IMR-90 (cell line): ENCODE results near the gene CLTA. TPM values are rescaled to one million over a fixed set of nuclear protein-coding genes. Genes with fewer than 3 reads are reported as not detected.

Source experiments
- ATAC-seq: fragments of 200-7000 bp; cut with Tn5 transposase; 2 replicates; pipeline ENCODE4 v1.9.1; 2020; ENCODE audit warnings: low read depth, mild to moderate bottlenecking, moderate library complexity
- BruUV-seq: library from RNA; stranded (reverse); fragments of 400-500 nt; replicated peaks from 2 replicates; lab custom pipeline; 2021; lab: Mats Ljungman, UMichigan
- CTCF ChIA-PET: fragments of 300-600 bp; formaldehyde crosslinking; extraction: SDS; loops from one replicate; lab custom pipeline; 2021; ENCODE audit warnings: antibody characterized with exemption; lab: Yijun Ruan, JAX
- POLR2A ChIA-PET: fragments of 300-600 bp; sonication (Branson Sonifier 250); formaldehyde crosslinking; loops from one replicate; lab custom pipeline; 2022; ENCODE audit warnings: antibody characterized with exemption; ENCODE audit not compliant: unreplicated experiment; lab: Charles Lee
- DNase-seq: peaks from one replicate; pipeline ENCODE4 v3.0.0; 2013
- H2AFZ ChIP-seq: replicated peaks from 2 replicates; pipeline ENCODE3; 2013; ENCODE audit warnings: low read length, mild to moderate bottlenecking; ENCODE audit not compliant: poor library complexity
- H2AK5ac ChIP-seq: 2 replicates; pipeline ENCODE4 v1.6.1; 2013; ENCODE audit warnings: low read depth, low read length, inconsistent platforms
- H2AK9ac ChIP-seq: replicated peaks from 2 replicates; pipeline ENCODE3; 2013; ENCODE audit warnings: mild to moderate bottlenecking, low read depth, low read length, moderate library complexity; ENCODE audit not compliant: poor library complexity
- H2BK120ac ChIP-seq: 2 replicates; pipeline ENCODE4 v1.6.1; 2013; ENCODE audit warnings: low read depth, low read length, inconsistent platforms
- H2BK15ac ChIP-seq: 3 replicates; pipeline ENCODE4 v1.6.1; 2013; ENCODE audit warnings: low read depth, low read length, inconsistent platforms
- H2BK20ac ChIP-seq: 2 replicates; pipeline ENCODE4 v1.6.1; 2013; ENCODE audit warnings: low read depth, mild to moderate bottlenecking, inconsistent platforms, low read length, moderate library complexity
- H2BK5ac ChIP-seq: 2 replicates; pipeline ENCODE4 v1.6.1; 2013; ENCODE audit warnings: mild to moderate bottlenecking, low read depth, low read length, inconsistent platforms; ENCODE audit not compliant: poor library complexity, severe bottlenecking
- H3K14ac ChIP-seq: replicated peaks from 2 replicates; pipeline ENCODE4 v1.6.1; 2013; ENCODE audit warnings: low read depth, low read length, inconsistent platforms
- H3K18ac ChIP-seq: 2 replicates; pipeline ENCODE4 v1.6.1; 2013; ENCODE audit warnings: low read depth, low read length, control low read depth
- H3K23ac ChIP-seq: 2 replicates; pipeline ENCODE4 v1.6.1; 2013; ENCODE audit warnings: low read depth, low read length, inconsistent platforms
- H3K27ac ChIP-seq: 2 replicates; pipeline ENCODE4 v1.5.1; 2013; ENCODE audit warnings: mild to moderate bottlenecking, control low read depth, low read length; ENCODE audit not compliant: insufficient read depth
- H3K27me3 ChIP-seq: 2 replicates; pipeline ENCODE4 v1.6.1; 2013; ENCODE audit warnings: low read length; ENCODE audit not compliant: control insufficient read depth, insufficient read depth
- H3K36me3 ChIP-seq: 2 replicates; pipeline ENCODE4 v1.6.1; 2013; ENCODE audit warnings: low read length, mixed read lengths; ENCODE audit not compliant: control insufficient read depth, insufficient read depth
- H3K4ac ChIP-seq: 2 replicates; pipeline ENCODE4 v1.6.1; 2013; ENCODE audit warnings: low read depth, low read length, inconsistent platforms
- H3K4me1 ChIP-seq: 2 replicates; pipeline ENCODE4 v1.6.1; 2013; ENCODE audit warnings: low read length, mixed read lengths; ENCODE audit not compliant: control insufficient read depth, insufficient read depth
- H3K4me2 ChIP-seq: 2 replicates; pipeline ENCODE4 v1.6.1; 2013; ENCODE audit warnings: low read depth, mild to moderate bottlenecking, control low read depth, low read length, moderate library complexity
- H3K4me3 ChIP-seq: 2 replicates; pipeline ENCODE4 v1.5.1; 2013; ENCODE audit warnings: low read depth, mild to moderate bottlenecking, control low read depth, low read length, moderate library complexity; ENCODE audit not compliant: insufficient read depth
- H3K56ac ChIP-seq: 2 replicates; pipeline ENCODE4 v1.6.1; 2013; ENCODE audit warnings: low read length, inconsistent platforms; ENCODE audit not compliant: insufficient read depth; ENCODE audit errors: extremely low read depth
- H3K79me1 ChIP-seq, 2 experiments: 2 replicates each; pipeline ENCODE4 v1.6.1; 2013; ENCODE audit warnings: low read length in 2 of 2, inconsistent platforms in 1 of 2, low read depth in 1 of 2
- H3K9ac ChIP-seq: 2 replicates; pipeline ENCODE4 v1.6.1; 2013; ENCODE audit warnings: low read depth, low read length, control low read depth
- H3K9me1 ChIP-seq: 2 replicates; pipeline ENCODE4 v1.6.1; 2013; ENCODE audit warnings: low read length, inconsistent platforms; ENCODE audit not compliant: insufficient read depth
- H3K9me3 ChIP-seq: 2 replicates; pipeline ENCODE4 v1.6.1; 2013; ENCODE audit warnings: low read length; ENCODE audit not compliant: control insufficient read depth, insufficient read depth
- H4K20me1 ChIP-seq: 2 replicates; pipeline ENCODE4 v1.6.1; 2013; ENCODE audit warnings: low read length, inconsistent platforms; ENCODE audit not compliant: insufficient read depth
- H4K5ac ChIP-seq: 2 replicates; pipeline ENCODE4 v1.6.1; 2013; ENCODE audit warnings: mild to moderate bottlenecking, low read depth, low read length, control low read depth
- H4K8ac ChIP-seq, 2 experiments: 2 replicates each; pipeline ENCODE4 v1.6.1; 2013; ENCODE audit warnings: low read depth in 2 of 2, low read length in 2 of 2, control low read depth in 1 of 2, inconsistent platforms in 1 of 2
- H4K91ac ChIP-seq: 2 replicates; pipeline ENCODE4 v1.6.1; 2013; ENCODE audit warnings: low read depth, low read length, inconsistent platforms; ENCODE audit not compliant: insufficient read depth
- BHLHE40 ChIP-seq: fragments of 150-350 bp; IDR thresholded peaks from 2 replicates; pipeline ENCODE4 v1.6.1; 2016; ENCODE audit warnings: mild to moderate bottlenecking, low read depth, low read length
- CEBPB ChIP-seq: IDR thresholded peaks from 2 replicates; pipeline ENCODE4 v1.6.1; 2012; ENCODE audit warnings: low read depth, low read length, improper control_type of control experiment
- CHD1 ChIP-seq: IDR thresholded peaks from 2 replicates; pipeline ENCODE4 v1.6.1; 2012; ENCODE audit warnings: low read depth, low read length, improper control_type of control experiment
- CTCF ChIP-seq: conservative IDR thresholded peaks from 2 replicates; pipeline ENCODE4 v1.5.1; 2012; ENCODE audit warnings: mild to moderate bottlenecking, low read depth, low read length, improper control_type of control experiment
- FOS ChIP-seq: fragments of 150-350 bp; IDR thresholded peaks from 2 replicates; pipeline ENCODE4 v1.6.1; 2016; ENCODE audit warnings: low read depth, low read length
- MAFK ChIP-seq: IDR thresholded peaks from 2 replicates; pipeline ENCODE4 v1.6.1; 2012; ENCODE audit warnings: low read depth, low read length, improper control_type of control experiment
- MAZ ChIP-seq: IDR thresholded peaks from 2 replicates; pipeline ENCODE4 v1.6.1; 2012; ENCODE audit warnings: low read depth, mild to moderate bottlenecking, low read length, improper control_type of control experiment, moderate library complexity, borderline replicate concordance
- MXI1 ChIP-seq: IDR thresholded peaks from 2 replicates; pipeline ENCODE4 v1.6.1; 2012; ENCODE audit warnings: low read depth, mild to moderate bottlenecking, low read length, moderate library complexity, borderline replicate concordance
- NFE2L2 ChIP-seq: fragments of 150-350 bp; IDR thresholded peaks from 2 replicates; pipeline ENCODE4 v1.6.1; 2016; ENCODE audit warnings: low read depth, mild to moderate bottlenecking, low read length
- RAD21 ChIP-seq: IDR thresholded peaks from 2 replicates; pipeline ENCODE4 v1.6.1; 2012; ENCODE audit warnings: low read length, improper control_type of control experiment
- RFX5 ChIP-seq: IDR thresholded peaks from 2 replicates; pipeline ENCODE4 v1.8.0; 2012; ENCODE audit warnings: low read depth, mild to moderate bottlenecking, low read length, moderate library complexity
- SMC3 ChIP-seq: fragments of 150-350 bp; IDR thresholded peaks from 2 replicates; pipeline ENCODE4 v1.6.1; 2016; ENCODE audit warnings: low read depth, mild to moderate bottlenecking, antibody characterized with exemption, low read length, moderate library complexity
- USF2 ChIP-seq: fragments of 150-350 bp; IDR thresholded peaks from 2 replicates; pipeline ENCODE4 v1.6.1; 2017; ENCODE audit warnings: mild to moderate bottlenecking, antibody characterized with exemption, low read length, low read depth
- WGBS, 2 experiments: methylation state at CpG; one replicate each; pipeline versions ENCODE4 v1.1.5 to v1.1.7; 2013; ENCODE audit warnings: missing lambda C conversion rate in 2 of 2; ENCODE audit not compliant: insufficient read length in 1 of 2; ENCODE audit errors: extremely low coverage in 2 of 2; 5-methylcytosine and 5-hydroxymethylcytosine counted together
- dilution Hi-C: fragments of 300-500 bp; cut with HindIII; formaldehyde crosslinking; loops from one replicate; pipeline ENCODE4 v1.14.3; 2018; ENCODE audit warnings: low sequenced_read_pairs; ENCODE audit not compliant: unreplicated experiment
- in situ Hi-C: fragments of 300-500 bp; cut with MboI; formaldehyde crosslinking; loops from 3 replicates; pipeline ENCODE4 v1.14.3; 2019; ENCODE audit warnings: low sequenced_read_pairs, inconsistent platforms, mixed read lengths
- intact Hi-C: fragments of 100-400 bp; cut with micrococcal nuclease; formaldehyde crosslinking; loops from 2 replicates; pipeline ENCODE4 v1.10.0; 2022
- polyA plus RNA-seq, 3 experiments: library from polyadenylated mRNA; depleted of rRNA; stranded (reverse); fragments of >200 nt; gene quantifications; 2 replicates each; pipeline ENCODE4 v1.2.3, GENCODE V29; 2012; ENCODE audit warnings: low replicate concordance in 1 of 3
- total RNA-seq: library from RNA; depleted of rRNA; stranded (reverse); fragments of >200 nt; gene quantifications from 2 replicates; pipeline ENCODE4 v1.2.3, GENCODE V29; 2012

The CLTA gene
- total and polyA plus RNA-seq, 2 of the 4 experiments (the other 2 are of a cell fraction), result 133 to 246 TPM

- Histone ChIP-seq H2AFZ (no peak overlapping the region), H3K27me3 (no peaks in the 10 kb centered on the region), H3K4ac (no peak overlapping the region), H2AK5ac (no peak overlapping the region), H3K23ac (no peak overlapping the region), H2AK9ac (no peak overlapping the region), H3K56ac (no peak overlapping the region), H4K5ac (no peak overlapping the region), H3K14ac (no peak overlapping the region), H3K36me3 (peaks cover 56% of the 10 kb centered on the region), H3K4me2 (no peak overlapping the region), H3K27ac (no peak overlapping the region), H3K18ac (no peak overlapping the region), H2BK120ac (no peak overlapping the region), H3K4me3 (no peak overlapping the region), H3K4me1 (no peaks in the 10 kb centered on the region), H3K9ac (no peak overlapping the region), H4K20me1 (0 out of 2 replicates have a peak, but pooled peaks cover 4% of the 10 kb centered on the region), H2BK20ac (no peak overlapping the region), H3K79me1 (peaks cover 37 to 52% of the 10 kb centered on the region in 2 experiments), H2BK5ac (no peak overlapping the region), H4K8ac (no peak overlapping the region), H4K91ac (no peak overlapping the region), H3K9me3 (peaks cover 6% of the 10 kb centered on the region), H3K9me1 (peaks cover 3% of the 10 kb centered on the region; the same call in 1 of the 2 replicates), H2BK15ac (no peak overlapping the region)
- in situ Hi-C loops (no loop called here), intact Hi-C loops (no loop called here), dilution Hi-C loops (no loop called here)
- 100% methylated on average over 3 of the region's 3 CpGs; no CpG with 5 or more reads in 1 of the 2 experiments for WGBS, 2 experiments
- ChIA-PET CTCF (no interaction called here), POLR2A (no interaction called here)
- no peak for DNase-seq
- TF ChIP-seq CEBPB (no peak), USF2 (no peak), MAZ (no peak), MXI1 (no peak), FOS (no peak), NFE2L2 (no peak), MAFK (no peak), SMC3 (no peak), CTCF (no peak), CHD1 (no peak), BHLHE40 (no peak), RFX5 (no peak), RAD21 (no peak)
- BruUV-seq, result no TSS peak
- no peak for ATAC-seq
These were observed 30.9 kb downstream of the CLTA start for GRCh38 chr9:36221667-36222066.
